K562 (cell line): ENCODE results near the gene CD70. TPM values are rescaled to one million over a fixed set of nuclear protein-coding genes. Genes with fewer than 3 reads are reported as not detected.

Experiments used
- BHLHE40 ChIP-seq: IDR thresholded peaks from 2 replicates; pipeline ENCODE4 v1.6.1; 2011; ENCODE audit warnings: low read length, improper control_type of control experiment
- ILF3 ChIP-seq: fragments of 450-650 bp; IDR thresholded peaks from 2 replicates; pipeline ENCODE4 v1.6.1; 2018; ENCODE audit warnings: antibody characterized with exemption, mild to moderate bottlenecking, moderate library complexity, borderline replicate concordance
- IRF2 ChIP-seq: sonication (generic); formaldehyde crosslinking; IDR thresholded peaks from 2 replicates; pipeline ENCODE4 v1.8.1; 2022; ENCODE audit warnings: mild to moderate bottlenecking, missing genetic modification reagents
- MAX ChIP-seq: sonication (generic); formaldehyde crosslinking; IDR thresholded peaks from 2 replicates; pipeline ENCODE4 v1.9.0; 2022; ENCODE audit warnings: mild to moderate bottlenecking, missing genetic modification reagents
- MCM2 ChIP-seq: fragments of 450-650 bp; IDR thresholded peaks from 2 replicates; pipeline ENCODE4 v1.6.1; 2017; ENCODE audit warnings: low read depth, mild to moderate bottlenecking
- OTX1 ChIP-seq: fragments of 450-650 bp; formaldehyde crosslinking; IDR thresholded peaks from 2 replicates; pipeline ENCODE4 v1.4.0; 2022; ENCODE audit warnings: mild to moderate bottlenecking
- PKNOX1 ChIP-seq: fragments of 450-650 bp; IDR thresholded peaks from 2 replicates; pipeline ENCODE4 v1.6.1; 2016
- RAD21 ChIP-seq, 2 experiments: fragments of 250-450 bp in 1 of 2; fragments of 450-650 bp in 1 of 2; sonication (Bioruptor Pico) in 1 of 2; formaldehyde crosslinking in 1 of 2; IDR thresholded peaks in 1 of 2; conservative IDR thresholded peaks in 1 of 2; 2 replicates each; pipeline versions ENCODE4 v1.4.0 to v1.8.0; 2020 to 2022; ENCODE audit warnings: mild to moderate bottlenecking in 2 of 2, moderate library complexity in 1 of 2
- SIN3B ChIP-seq: fragments of 450-650 bp; IDR thresholded peaks from 2 replicates; pipeline ENCODE4 v1.6.1; 2017; ENCODE audit warnings: low read depth, mild to moderate bottlenecking, moderate library complexity
- TCF7L2 ChIP-seq: fragments of 150-350 bp; IDR thresholded peaks from 2 replicates; pipeline ENCODE4 v1.6.1; 2016; ENCODE audit warnings: low read depth, mild to moderate bottlenecking, low read length, moderate library complexity
- TFAM ChIP-seq: fragments of 250-450 bp; sonication (Bioruptor Pico); conservative IDR thresholded peaks from 2 replicates; pipeline ENCODE4 v1.5.0; 2021; ENCODE audit warnings: mild to moderate bottlenecking, moderate library complexity
- YBX1 ChIP-seq: fragments of 450-650 bp; IDR thresholded peaks from 2 replicates; pipeline ENCODE4 v1.7.1; 2016; ENCODE audit warnings: mild to moderate bottlenecking
- ZBTB40 ChIP-seq, 2 experiments: fragments of 450-650 bp in 1 of 2; sonication (generic) in 1 of 2; formaldehyde crosslinking in 1 of 2; IDR thresholded peaks; 2 replicates each; pipeline versions ENCODE4 v1.7.1 to v1.9.0; 2016 to 2022; ENCODE audit warnings: inconsistent platforms in 1 of 2, mild to moderate bottlenecking in 1 of 2, missing genetic modification reagents in 1 of 2
- ZNF717 ChIP-seq: fragments of 250-450 bp; sonication (Bioruptor Pico); IDR thresholded peaks from 2 replicates; pipeline ENCODE4 v1.5.0; 2021
- polyA plus RNA-seq, 8 experiments: library from polyadenylated mRNA; depleted of rRNA in 4 of 8; stranded (reverse) in 5 of 8; unstranded in 3 of 8; fragments of >200 nt; fragmentation: Nextera tagmentation in 2 of 8; fragmentation: Illumina TruSeq in 1 of 8; extraction: Ambion mirVana in 2 of 8; extraction: Trizol in 1 of 8; gene quantifications; 2 replicates each; pipeline versions ENCODE4 v1.2.1 to v1.2.3, GENCODE V29; 2011 to 2014; ENCODE audit warnings: inconsistent platforms in 1 of 8, missing spikeins in 1 of 8
- total RNA-seq, 7 experiments: library from RNA; depleted of rRNA in 6 of 7; stranded (reverse); fragments of >200 nt in 6 of 7; fragmentation: Illumina TruSeq in 2 of 7; extraction: Trizol in 2 of 7; gene quantifications; 2 replicates each; pipeline versions ENCODE4 v1.2.1 to v1.2.3, GENCODE V29; 2011 to 2021; ENCODE audit warnings: low replicate concordance in 1 of 7

CD70 gene
- total and polyA plus RNA-seq, 9 of the 15 experiments (the other 6 are each of a cell fraction or from before 2014, with no cell fraction given): 0.06 to 0.58 (median 0.33) TPM; not detected in 4

GRCh38 chr19:6587093-6587820 is 3.7 kb downstream of the CD70 start (continued):
- TF ChIP-seq YBX1 (0 out of 2 replicates have a peak, but pooled peaks have one; percentile 13), BHLHE40 (peak; percentile 96), ILF3 (no peak), TCF7L2 (no peak), RAD21 (CRISPR knock-in tag; conservative IDR thresholded peaks at IDR 0.05 in 1 of 2, IDR thresholded peaks at IDR 0.05 in 1 of 2) (no peak), MAX (CRISPR knock-in tag) (peak; percentile 30; the same call in 1 of the 2 replicates), ZNF717 (CRISPR knock-in tag) (no peak), SIN3B (no peak), PKNOX1 (no peak), ZBTB40 (IDR thresholded peaks at IDR 0.05) (no peak), ZBTB40 (CRISPR knock-in tag; IDR thresholded peaks at IDR 0.05) (no peak), IRF2 (CRISPR knock-in tag) (no peak), OTX1 (peak; percentile 32; the same call in 1 of the 2 replicates), TFAM (no peak), MCM2 (no peak)
